WTC11 (cell line): ENCODE data around the gene ARSB.

Experiments
- ATF1 ChIP-seq: sonication (generic); formaldehyde crosslinking; IDR thresholded peaks from 2 replicates; pipeline ENCODE4 v1.8.1; 2023; ENCODE audit warnings: mild to moderate bottlenecking, moderate library complexity, missing genetic modification reagents
- CTCF ChIP-seq: fragments of 200-600 bp; IDR thresholded peaks from 2 replicates; pipeline ENCODE4 v1.8.0; 2022; ENCODE audit warnings: antibody characterized with exemption
- E2F4 ChIP-seq: sonication (generic); formaldehyde crosslinking; IDR thresholded peaks from 2 replicates; pipeline ENCODE4 v1.8.1; 2022; ENCODE audit warnings: low read depth, mild to moderate bottlenecking, moderate library complexity, missing genetic modification reagents, borderline replicate concordance
- EMX1 ChIP-seq: fragments of 250-450 bp; sonication (Bioruptor Pico); IDR thresholded peaks from 2 replicates; pipeline ENCODE4 v1.8.0; 2021; ENCODE audit warnings: mild to moderate bottlenecking
- FOXJ3 ChIP-seq: sonication (generic); formaldehyde crosslinking; IDR thresholded peaks from 2 replicates; pipeline ENCODE4 v1.9.0; 2021; ENCODE audit warnings: missing genetic modification reagents, mild to moderate bottlenecking, borderline replicate concordance
- HMGXB4 ChIP-seq: sonication (generic); formaldehyde crosslinking; IDR thresholded peaks from 2 replicates; pipeline ENCODE4 v1.8.1; 2023; ENCODE audit warnings: mild to moderate bottlenecking, moderate library complexity, missing genetic modification reagents
- MAX ChIP-seq: sonication (generic); formaldehyde crosslinking; IDR thresholded peaks from 2 replicates; pipeline ENCODE4 v1.8.0; 2022; ENCODE audit warnings: mild to moderate bottlenecking, missing genetic modification reagents
- STAT6 ChIP-seq: sonication (generic); formaldehyde crosslinking; conservative IDR thresholded peaks from 2 replicates; pipeline ENCODE4 v1.8.1; 2023; ENCODE audit warnings: mild to moderate bottlenecking, low read depth, missing genetic modification reagents, moderate library complexity
- TP53 ChIP-seq: sonication (generic); formaldehyde crosslinking; IDR thresholded peaks from 2 replicates; pipeline ENCODE4 v1.8.1; 2023; ENCODE audit warnings: mild to moderate bottlenecking, missing genetic modification reagents

GRCh38 chr5:79023947-79024346, 38.8 kb upstream of the ARSB start:
- no peak for TF ChIP-seq EMX1 (CRISPR knock-in tag)
- no peak for TF ChIP-seq CTCF
- no peak for TF ChIP-seq MAX (CRISPR knock-in tag)
- TF ChIP-seq FOXJ3 (CRISPR knock-in tag): no peak
- TF ChIP-seq E2F4 (CRISPR knock-in tag): no peak
- TF ChIP-seq ATF1 (CRISPR knock-in tag): no peak
- TF ChIP-seq HMGXB4: no peak
- no peak for TF ChIP-seq TP53
- TF ChIP-seq STAT6 (CRISPR knock-in tag): no peak
